Endodermal cell (in vitro differentiated cells): ENCODE results near the gene KHDC4. TPM values are rescaled to one million over a fixed set of nuclear protein-coding genes. Genes with fewer than 3 reads are reported as not detected.

Experiments
- DNase-seq: peaks from one replicate; pipeline ENCODE4 v3.0.0-alpha.2; 2017
- H3K27ac ChIP-seq: 2 replicates; pipeline ENCODE4 v1.5.1; 2013; ENCODE audit warnings: mild to moderate bottlenecking, low read depth, low read length, moderate library complexity
- H3K27me3 ChIP-seq: 2 replicates; pipeline ENCODE4 v1.6.1; 2013; ENCODE audit warnings: mild to moderate bottlenecking, low read length, moderate library complexity; ENCODE audit not compliant: insufficient read depth, control insufficient read depth, poor library complexity, severe bottlenecking
- H3K36me3 ChIP-seq: 2 replicates; pipeline ENCODE4 v1.7.0; 2013; ENCODE audit warnings: mild to moderate bottlenecking, low read length, moderate library complexity; ENCODE audit not compliant: control insufficient read depth, insufficient read depth
- H3K4me1 ChIP-seq: one replicate; pipeline ENCODE4 v1.7.0; 2013; ENCODE audit warnings: low read length; ENCODE audit not compliant: control insufficient read depth, insufficient read depth
- H3K4me3 ChIP-seq: 2 replicates; pipeline ENCODE4 v1.5.1; 2013; ENCODE audit warnings: mild to moderate bottlenecking, low read length, moderate library complexity
- H3K9ac ChIP-seq: 2 replicates; pipeline ENCODE4 v1.6.1; 2013; ENCODE audit warnings: mild to moderate bottlenecking, low read length, moderate library complexity; ENCODE audit not compliant: poor library complexity, severe bottlenecking; ENCODE audit errors: extremely low read depth
- H3K9me3 ChIP-seq: 2 replicates; pipeline ENCODE4 v1.6.1; 2013; ENCODE audit warnings: mild to moderate bottlenecking, low read length, moderate library complexity; ENCODE audit not compliant: control insufficient read depth
- H3K27ac Mint-ChIP-seq: 2 replicates; pipeline ENCODE4 v1.8.0; 2020; ENCODE audit warnings: mixed read lengths
- H3K27me3 Mint-ChIP-seq: 2 replicates; pipeline ENCODE4 v1.8.0; 2021; ENCODE audit warnings: mild to moderate bottlenecking, mixed read lengths; ENCODE audit not compliant: insufficient read depth
- H3K36me3 Mint-ChIP-seq: 2 replicates; pipeline ENCODE4 v1.8.0; 2020; ENCODE audit warnings: low read depth, mixed read lengths
- H3K4me1 Mint-ChIP-seq: 2 replicates; pipeline ENCODE4 v1.8.0; 2020; ENCODE audit warnings: mixed read lengths
- H3K4me3 Mint-ChIP-seq: 2 replicates; pipeline ENCODE4 v1.8.0; 2020; ENCODE audit warnings: mild to moderate bottlenecking, moderate library complexity, mixed read lengths
- H3K9me3 Mint-ChIP-seq: 2 replicates; pipeline ENCODE4 v1.8.0; 2020; ENCODE audit warnings: mild to moderate bottlenecking, mixed read lengths
- CTCF ChIP-seq: fragments of 200-600 bp; sonication (generic); conservative IDR thresholded peaks from 2 replicates; pipeline ENCODE4 v1.5.0; 2021; ENCODE audit warnings: antibody characterized with exemption, mild to moderate bottlenecking
- WGBS, 2 experiments: methylation state at CpG; one replicate each; pipeline versions ENCODE4 v1.1.5 to v1.1.7; 2013; ENCODE audit warnings: missing lambda C conversion rate in 2 of 2, mixed read lengths in 1 of 2; ENCODE audit not compliant: insufficient coverage in 1 of 2, insufficient read length in 1 of 2; 5-methylcytosine and 5-hydroxymethylcytosine counted together
- total RNA-seq, 2 donors: library from RNA; stranded (reverse); fragmentation: NEBNext Ultra II Directional in 1 of 2; extraction: Animal tissue kit (Norgen Biotek cat#: 25700) in 1 of 2; gene quantifications; 2 replicates in 1 of 2; 3 replicates in 1 of 2; pipeline ENCODE4 v1.2.1, GENCODE V29; 2021

Gene KHDC4
- total RNA-seq, 2 donors from 2014 or later = 67.7 to 76.2 TPM

- H3K9me3 ChIP-seq = no peaks in the 10 kb centered on the region
- no peaks in the 10 kb centered on the region for H3K36me3 ChIP-seq
- H3K4me3 Mint-ChIP-seq = no peak overlapping the region
- H3K9ac ChIP-seq = no peak overlapping the region
- no peak for TF ChIP-seq CTCF
- H3K4me1 ChIP-seq = no peaks in the 10 kb centered on the region
- H3K27ac Mint-ChIP-seq = no peak overlapping the region
- H3K27ac ChIP-seq = no peak overlapping the region
- no peak for DNase-seq
- WGBS, 2 experiments = 91 to 100% methylated on average over 3 to 6 of the region's 6 CpGs
- peaks cover 22% of the 10 kb centered on the region for H3K27me3 ChIP-seq
- H3K36me3 Mint-ChIP-seq = no peaks in the 10 kb centered on the region
- H3K27me3 Mint-ChIP-seq = peaks cover 5% of the 10 kb centered on the region
- H3K9me3 Mint-ChIP-seq = no peaks in the 10 kb centered on the region
- H3K4me1 Mint-ChIP-seq = peaks cover 10% of the 10 kb centered on the region
- no peak overlapping the region for H3K4me3 ChIP-seq
Measured at GRCh38 chr1:155880950-155881349, 53.3 kb downstream of the KHDC4 start.

GRCh38 chr1:155880251-155880650 is 54.0 kb downstream of the KHDC4 start:
- TF ChIP-seq CTCF = no peak
- no peak for DNase-seq
- H3K9ac ChIP-seq = no peak overlapping the region
- peaks cover 22% of the 10 kb centered on the region for H3K27me3 ChIP-seq
- H3K4me3 ChIP-seq = no peak overlapping the region
- Mint-ChIP-seq H3K27me3 (peaks cover 5% of the 10 kb centered on the region), H3K4me1 (peaks cover 10% of the 10 kb centered on the region), H3K4me3 (no peak overlapping the region), H3K9me3 (no peaks in the 10 kb centered on the region), H3K27ac (no peak overlapping the region), H3K36me3 (no peaks in the 10 kb centered on the region)
- H3K27ac ChIP-seq = no peak overlapping the region
- 91 to 100% methylated on average over 2 of the region's 2 CpGs for WGBS, 2 experiments
- H3K36me3 ChIP-seq = no peaks in the 10 kb centered on the region
- no peaks in the 10 kb centered on the region for H3K4me1 ChIP-seq
- no peaks in the 10 kb centered on the region for H3K9me3 ChIP-seq

- Histone ChIP-seq H3K36me3 (no peaks in the 10 kb centered on the region), H3K9ac (no peak overlapping the region), H3K27me3 (peaks cover 22% of the 10 kb centered on the region), H3K9me3 (no peaks in the 10 kb centered on the region), H3K4me1 (no peaks in the 10 kb centered on the region), H3K4me3 (no peak overlapping the region), H3K27ac (no peak overlapping the region)
- DNase-seq = no peak
- no peaks in the 10 kb centered on the region for H3K4me1 Mint-ChIP-seq
- H3K4me3 Mint-ChIP-seq = no peak overlapping the region
- no peak for TF ChIP-seq CTCF
- no peak overlapping the region for H3K27ac Mint-ChIP-seq
- peaks cover 5% of the 10 kb centered on the region for H3K27me3 Mint-ChIP-seq
- H3K9me3 Mint-ChIP-seq = no peaks in the 10 kb centered on the region
- no peaks in the 10 kb centered on the region for H3K36me3 Mint-ChIP-seq
- WGBS, 2 experiments = 85 to 100% methylated on average over 1 to 2 of the region's 2 CpGs
Measured at GRCh38 chr1:155877945-155878344, 56.3 kb downstream of the KHDC4 start.
